Activated CD4-positive, CD25-positive, alpha-beta regulatory T cell treated with anti-CD3 and anti-CD28 coated beads, Interleukin-2, amount 50 U/mL, for 72 hours (primary cell): ENCODE measurements around the gene ST7.

Experiments used
- DNase-seq: peaks from one replicate; pipeline ENCODE4 v3.0.0; 2021

The ST7 gene

DNA sequence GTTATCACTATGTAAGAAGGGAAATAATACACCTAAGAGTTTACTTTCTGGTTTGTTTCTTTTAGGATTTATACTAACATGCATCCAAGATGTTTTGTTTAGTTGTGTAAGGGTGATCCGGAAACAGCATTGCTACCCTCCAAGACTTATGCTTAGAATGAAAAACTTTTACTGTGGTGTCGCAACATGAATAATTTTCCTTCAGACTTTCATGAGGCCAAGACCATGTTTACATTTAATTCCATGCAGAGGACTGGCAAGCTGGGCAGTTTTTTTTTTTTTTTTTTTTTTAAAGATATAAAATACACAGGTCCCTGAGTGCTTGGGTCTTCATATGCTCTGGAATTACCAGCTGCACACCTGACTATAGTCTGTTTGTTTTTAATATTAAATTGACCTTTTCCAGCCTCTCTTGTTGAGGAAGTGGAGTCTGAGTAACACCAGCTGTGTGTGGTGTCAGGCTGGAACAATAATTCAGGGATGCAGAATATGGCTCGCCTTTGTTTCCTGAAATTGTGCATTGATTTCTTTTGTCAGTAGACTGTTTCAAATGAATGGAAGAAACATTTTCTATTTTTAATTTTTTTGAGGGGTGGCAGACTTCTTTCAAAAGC, 81.7 kb downstream of the ST7 start:
- DNase-seq: no peak

DNA sequence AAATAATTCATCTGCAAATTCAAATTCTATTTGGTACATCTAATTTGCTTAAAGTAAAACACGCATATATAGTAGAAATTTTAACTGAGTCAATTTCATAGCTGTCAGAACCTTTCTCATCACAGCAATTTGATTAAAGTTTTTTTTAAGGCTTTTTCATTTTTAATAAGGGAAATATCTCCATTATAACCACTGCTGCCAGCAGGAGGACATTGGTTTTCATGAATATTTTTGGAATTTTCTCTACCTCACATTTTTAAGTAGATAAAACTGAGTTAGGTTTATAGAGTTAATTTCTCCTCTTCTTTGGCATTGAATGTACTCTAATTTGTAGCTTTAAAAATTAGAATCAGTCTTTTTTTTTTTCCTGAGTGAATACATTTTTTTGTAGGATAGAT, 82.2 kb downstream of the ST7 start:
- DNase-seq: no peak

DNA sequence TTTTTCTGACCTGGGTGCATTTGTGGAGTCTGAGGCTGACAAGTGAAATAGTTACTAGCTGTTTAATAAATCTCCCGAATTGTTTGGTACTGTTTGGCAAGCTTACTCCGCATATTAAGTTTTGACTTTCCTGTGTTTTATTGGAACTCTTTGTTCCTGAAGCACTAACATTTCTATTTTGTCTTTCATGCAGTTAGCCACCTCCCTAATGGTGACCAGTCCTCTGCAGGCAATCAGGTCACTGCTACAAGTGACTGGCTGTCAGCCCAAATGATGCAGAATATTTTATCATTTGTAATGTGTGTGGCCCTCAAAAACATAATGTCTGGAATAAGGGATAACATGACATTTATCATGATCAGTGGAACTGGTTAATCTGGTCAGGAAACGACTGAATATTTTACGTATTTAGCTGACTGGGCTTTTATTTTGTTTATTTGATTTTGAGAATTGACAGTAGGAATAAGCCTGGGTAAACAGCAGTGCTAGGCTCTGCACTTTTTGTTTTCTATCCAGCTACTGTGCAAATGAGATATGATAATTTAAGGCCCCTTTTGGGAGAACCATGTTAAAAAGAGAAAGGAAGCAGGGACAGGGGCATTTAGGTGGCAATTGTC, 82.9 kb downstream of the ST7 start:
- DNase-seq: no peak

DNA sequence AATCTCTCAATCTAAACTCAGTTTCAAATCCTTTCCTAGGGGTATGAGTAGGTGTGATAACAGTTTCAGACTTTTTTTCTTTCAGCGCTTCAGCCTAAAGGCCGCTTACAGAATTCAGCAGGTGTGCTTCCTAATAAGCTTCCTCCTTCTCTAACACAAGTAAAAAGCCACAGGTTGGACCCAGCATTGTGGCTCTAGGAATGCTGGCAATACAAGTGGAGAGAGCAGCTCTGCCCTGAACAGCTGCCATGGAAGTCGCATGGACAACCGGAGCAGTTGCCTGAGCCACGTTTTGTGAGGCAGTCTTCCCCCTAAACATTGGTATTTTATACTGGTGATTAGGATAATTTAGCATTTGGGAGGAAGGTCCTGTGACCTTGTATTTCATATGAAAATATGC, 83.5 kb downstream of the ST7 start:
- no peak for DNase-seq

DNA sequence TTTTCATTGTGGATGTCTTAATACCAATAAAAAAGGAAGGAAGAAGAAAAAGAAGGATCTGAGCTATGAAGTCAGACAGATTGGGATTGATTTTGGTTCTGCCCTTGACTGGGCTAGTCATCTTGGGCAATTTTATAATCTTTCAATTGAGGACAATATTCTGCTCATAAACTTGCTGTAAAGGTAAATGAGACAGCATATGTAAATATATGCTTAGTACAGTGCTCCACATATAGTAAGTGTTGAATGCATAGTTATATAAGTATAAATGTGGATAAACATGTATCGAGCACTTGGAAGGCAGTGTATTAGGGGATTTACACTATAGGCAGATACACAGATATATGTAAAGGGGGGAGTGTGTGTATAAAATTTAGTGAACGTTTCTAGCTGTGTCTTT, 85.1 kb downstream of the ST7 start:
- DNase-seq: no peak

DNA sequence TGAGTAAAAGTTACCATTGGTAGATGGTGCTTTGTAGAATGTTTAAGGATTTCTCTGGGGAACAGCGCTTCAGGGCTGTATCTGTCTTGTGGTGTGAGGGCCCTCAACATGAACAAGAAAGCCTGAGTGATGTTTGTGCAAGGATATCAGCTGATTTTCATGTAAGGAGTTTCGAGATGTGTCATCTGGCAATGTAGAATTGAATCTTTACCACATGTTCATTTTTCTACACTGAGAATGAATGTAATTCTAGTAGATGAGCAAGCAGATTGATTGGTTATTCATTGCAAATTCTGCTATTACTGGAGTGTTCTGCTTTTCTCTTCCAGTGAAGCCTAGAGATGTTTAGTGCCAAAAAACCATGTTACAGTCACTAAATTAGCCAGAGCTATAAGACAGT, 87.7 kb downstream of the ST7 start:
- no peak for DNase-seq

DNA sequence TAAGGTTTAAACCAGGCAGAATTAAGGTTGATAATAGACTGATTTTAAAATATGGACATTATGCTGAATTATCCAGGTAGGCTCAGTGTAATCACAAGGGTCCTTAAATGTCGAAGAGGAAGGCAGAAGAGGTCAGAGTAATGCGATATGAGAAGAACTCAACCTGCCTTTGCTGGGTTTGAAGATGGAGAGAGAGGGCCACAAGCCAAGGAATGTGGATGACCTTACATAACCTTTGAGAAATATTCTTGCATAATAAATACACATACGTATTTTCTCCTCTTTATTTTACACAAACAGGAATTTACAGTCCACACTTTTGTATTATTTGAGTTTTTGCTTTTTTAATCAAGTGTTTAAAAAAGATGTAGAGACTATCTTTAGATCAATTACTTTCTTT, 88.5 kb downstream of the ST7 start:
- DNase-seq: no peak

DNA sequence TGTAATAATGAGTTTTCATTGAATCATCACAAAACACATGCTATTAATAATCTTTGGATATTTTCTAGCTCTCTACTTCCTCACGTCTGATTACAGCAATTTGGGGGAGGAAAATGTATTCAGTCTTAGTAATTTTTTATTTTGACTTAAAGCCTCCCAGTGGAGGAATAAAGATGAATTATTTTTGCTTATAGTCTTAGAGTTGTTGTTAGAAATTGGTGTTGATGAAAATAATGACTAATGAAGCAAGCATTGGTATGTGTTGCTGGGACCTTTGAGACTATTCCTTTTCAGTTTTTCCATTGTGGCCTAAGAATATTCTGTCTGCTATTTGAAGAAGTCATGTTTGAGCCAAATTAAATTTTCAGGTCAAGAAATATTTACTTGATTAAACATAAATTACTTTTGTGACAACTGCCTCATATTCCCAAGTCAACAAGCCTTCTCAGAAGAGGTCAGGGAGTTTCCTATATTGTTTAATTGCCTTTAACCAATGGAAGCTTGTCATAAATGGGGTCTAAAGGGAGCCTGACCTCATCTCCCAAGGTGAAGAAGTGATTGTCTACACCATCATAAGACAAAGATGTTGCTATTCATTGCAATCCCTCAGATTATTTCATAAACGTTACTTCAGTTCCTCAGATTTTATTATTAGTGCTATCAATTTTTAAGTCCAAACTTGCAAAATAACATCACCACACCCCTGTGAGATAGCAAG, 90.0 kb downstream of the ST7 start:
- no peak for DNase-seq

DNA sequence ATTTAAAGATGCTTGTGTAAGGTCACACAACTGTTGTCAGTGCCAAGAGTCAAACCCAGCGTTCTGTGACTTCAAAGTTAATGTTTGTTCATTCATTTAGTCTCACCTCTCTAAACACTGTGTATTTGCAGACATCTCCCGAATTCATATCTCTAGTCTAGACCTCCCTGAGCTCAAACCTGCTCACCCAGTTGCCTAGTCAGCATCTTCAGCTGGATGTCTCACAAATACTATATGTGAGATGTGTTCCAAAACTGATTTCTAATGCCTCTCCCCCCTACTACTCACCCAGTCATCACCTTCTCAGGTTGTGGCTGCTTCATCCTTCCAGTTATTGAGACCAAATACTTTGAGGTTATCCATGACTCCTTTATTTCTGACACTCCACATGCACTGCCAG, 91.4 kb downstream of the ST7 start:
- DNase-seq: no peak

DNA sequence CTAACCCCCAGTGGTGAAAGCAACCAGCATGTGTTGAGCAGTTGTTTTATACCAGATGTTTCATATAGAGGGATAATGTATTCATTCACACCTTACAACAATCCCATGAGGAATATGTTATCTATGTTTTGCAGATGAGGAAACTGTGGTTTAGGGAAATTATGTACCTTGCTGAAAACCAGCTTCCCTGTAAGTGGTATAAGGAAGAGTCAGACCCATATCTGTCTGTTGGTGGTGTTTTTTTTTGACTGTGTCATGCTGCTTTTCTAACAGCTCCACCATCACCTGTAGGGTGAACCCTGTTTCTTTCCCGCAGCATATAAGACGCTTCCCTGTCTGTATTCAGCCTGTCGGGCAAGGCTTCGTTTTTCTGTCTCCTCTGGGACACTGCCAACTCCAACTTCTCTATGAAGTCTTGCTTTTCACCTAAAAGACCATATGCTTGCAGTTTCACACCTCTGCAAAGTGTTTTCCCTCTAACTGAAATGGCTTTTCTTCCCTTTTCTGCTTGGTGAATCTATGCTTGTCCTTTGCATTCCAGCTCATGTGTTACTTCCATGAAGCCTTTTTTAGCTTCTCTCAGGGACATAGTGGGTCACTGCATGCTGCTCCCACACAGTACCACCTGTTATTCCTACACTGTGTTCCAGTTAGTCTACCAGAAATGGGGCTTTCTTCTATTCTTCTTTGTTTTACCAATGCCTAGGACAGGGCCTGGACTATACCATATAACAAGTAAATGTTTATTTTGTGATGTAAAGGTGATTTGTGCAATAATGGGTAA, 92.8 kb downstream of the ST7 start:
- DNase-seq: no peak

DNA sequence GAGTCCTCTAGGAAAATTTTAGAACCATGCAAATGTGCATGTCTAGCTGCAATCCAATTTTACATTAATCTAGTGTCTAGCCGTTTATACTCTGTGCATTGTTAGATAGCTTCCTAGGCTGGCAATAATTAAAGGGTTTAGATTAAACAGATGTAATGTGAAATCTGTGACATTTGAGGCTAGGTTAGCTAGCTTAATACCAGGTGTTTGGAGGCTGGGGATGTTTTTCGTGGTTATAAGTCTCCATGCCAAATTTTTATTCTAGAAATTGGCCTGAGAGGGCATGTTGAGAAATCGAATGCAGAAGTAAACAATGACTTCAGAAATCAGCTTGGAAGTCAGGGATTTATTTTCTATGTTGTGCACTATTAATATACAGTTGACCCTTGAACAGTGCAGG, 94.2 kb downstream of the ST7 start:
- DNase-seq: no peak

DNA sequence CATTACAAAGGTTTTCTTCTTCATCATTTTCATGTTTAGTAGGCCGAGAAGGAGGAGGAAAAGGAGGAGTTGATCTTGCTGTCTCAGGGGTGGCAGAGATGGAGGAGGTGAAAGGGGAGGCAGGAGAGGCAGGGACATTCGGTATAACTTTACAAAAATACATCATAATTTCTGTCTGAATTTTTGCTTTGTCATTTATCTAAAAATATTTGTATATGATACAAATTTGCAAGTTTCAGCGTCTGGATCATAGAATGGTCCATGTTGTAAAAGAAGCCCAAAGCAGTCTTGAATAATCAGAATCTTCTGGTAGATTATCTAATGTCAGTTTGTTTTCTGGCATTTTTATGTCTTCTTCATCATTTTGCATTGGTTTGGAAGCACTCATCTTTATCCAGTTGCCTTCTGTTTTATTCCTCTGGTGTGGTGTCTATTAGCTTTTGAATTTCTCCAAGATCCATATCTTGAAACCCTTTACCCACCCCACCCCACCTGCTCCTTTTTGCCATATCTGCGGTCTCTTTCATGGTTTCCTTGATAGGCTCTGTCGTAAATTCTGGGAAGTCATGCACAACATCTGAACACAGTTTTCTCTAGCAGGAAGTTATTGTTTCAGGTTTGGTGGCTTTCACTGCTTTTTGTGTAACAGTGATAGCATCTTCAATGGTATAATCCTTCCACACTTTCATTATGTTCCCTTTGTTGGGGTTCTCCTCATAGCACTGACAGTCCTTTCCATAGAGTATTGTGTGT, 95.0 kb downstream of the ST7 start:
- no peak for DNase-seq

DNA sequence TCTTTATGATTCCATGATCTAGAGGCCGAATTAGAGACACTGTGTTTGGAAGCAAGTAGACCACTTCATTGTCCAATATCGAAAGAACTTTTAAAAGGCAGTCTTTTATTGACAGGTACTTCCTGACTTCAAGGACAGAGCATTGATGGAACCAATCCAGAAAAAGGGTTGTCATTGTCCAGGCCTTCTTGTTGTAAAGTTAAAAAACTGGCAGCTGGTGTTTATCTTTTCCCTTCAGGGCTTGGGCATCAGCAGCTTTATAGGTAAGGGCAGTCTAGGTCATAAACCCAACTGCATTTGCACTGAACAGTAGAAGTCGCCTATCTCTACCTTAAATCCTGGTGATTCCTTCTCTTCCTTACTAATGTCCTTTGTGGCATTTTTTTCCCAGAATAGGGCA, 95.6 kb downstream of the ST7 start:
- DNase-seq: no peak

DNA sequence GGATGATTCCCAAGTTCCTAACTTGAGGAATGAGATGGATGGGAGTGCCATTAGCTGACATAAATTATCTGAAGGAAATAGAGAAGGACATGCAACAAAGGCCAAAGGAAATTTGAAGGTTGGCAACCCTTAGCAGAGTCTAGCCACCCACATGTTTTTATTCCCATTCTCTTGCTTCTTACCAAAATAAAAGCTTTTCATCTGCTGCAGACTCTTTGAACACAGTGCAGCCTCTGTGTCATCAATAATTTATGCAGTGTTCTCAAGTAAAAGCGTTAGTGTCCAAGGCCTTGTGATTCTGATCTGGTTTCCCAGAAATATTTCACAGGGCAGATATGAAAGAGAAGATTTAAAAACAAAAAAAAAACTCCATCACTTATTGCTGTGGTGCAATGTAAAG, 98.5 kb downstream of the ST7 start:
- no peak for DNase-seq

DNA sequence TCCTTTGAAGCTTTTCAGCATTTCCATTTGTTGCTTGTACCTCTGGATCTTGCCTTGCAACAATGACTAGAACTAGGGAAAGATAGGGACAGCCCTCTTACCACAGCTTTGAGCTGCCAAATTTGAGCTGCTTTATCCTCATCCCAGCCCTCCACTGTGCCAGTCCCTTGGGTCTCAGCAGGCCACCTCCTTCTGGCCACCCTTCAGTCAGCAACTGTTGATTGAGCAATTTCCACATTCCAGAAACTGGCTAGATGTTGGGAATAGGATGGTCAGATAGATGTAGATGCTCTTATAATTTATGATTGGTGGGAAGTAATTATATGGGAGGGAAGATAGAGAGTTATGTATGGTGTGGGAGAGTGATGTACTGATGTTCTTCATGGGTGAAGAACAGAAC, 100.1 kb downstream of the ST7 start:
- DNase-seq: no peak

DNA sequence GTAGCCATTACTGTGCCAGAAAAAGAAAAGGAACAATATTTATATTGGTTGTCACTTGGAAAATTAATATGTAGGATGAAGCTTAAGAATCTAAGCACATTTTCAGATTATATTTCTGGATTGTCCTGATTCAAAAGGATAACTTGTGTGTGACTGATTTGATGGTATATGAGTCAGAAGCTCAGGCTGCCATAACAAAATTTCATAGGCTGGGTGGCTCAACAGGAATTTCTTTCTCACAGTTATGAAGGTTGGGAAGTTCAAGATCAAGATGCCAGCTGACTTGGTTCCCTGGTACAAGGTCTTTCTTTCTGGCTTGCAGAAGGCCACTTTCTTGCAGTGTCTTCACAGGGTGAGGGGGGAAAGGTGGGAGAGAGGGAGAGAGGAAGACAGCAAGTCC, 108.5 kb downstream of the ST7 start:
- no peak for DNase-seq

DNA sequence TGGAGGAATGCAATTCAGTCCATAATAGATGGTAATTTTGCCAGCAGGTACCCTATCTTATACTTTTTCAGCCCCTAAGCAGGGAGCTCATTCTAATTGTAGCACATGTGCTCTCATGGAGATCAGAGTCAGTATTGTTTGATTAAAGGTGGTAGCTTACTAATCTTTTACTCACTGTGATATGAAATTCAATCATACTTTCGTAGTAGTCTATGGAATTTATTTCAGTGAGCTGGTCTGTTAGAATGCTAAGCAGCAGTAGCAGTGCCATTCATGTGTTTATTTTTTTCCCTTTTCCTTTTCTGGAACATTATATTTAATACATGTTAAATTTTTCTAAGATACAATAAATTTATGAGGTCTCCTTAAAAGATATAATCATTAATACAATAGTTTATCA, 109.0 kb downstream of the ST7 start:
- DNase-seq: no peak

DNA sequence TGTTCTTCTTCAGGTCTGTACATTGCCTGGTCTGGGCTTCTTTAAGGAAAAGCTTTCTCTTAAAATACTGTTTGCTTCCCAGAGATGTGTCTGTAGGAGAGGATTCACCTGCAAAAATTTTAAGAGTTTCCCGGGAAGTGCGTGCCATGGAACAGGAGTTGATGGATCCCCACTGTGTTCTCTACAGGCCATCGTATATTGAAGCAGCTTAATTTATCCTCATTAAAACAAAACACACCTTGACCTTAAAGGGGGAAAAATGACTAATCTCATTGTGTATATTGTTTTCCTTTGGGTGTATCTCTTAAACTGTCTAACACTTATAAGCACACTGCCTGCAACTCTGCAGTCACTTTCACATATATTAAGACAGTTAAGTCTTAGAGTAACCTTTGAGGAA, 111.4 kb downstream of the ST7 start:
- DNase-seq: no peak

DNA sequence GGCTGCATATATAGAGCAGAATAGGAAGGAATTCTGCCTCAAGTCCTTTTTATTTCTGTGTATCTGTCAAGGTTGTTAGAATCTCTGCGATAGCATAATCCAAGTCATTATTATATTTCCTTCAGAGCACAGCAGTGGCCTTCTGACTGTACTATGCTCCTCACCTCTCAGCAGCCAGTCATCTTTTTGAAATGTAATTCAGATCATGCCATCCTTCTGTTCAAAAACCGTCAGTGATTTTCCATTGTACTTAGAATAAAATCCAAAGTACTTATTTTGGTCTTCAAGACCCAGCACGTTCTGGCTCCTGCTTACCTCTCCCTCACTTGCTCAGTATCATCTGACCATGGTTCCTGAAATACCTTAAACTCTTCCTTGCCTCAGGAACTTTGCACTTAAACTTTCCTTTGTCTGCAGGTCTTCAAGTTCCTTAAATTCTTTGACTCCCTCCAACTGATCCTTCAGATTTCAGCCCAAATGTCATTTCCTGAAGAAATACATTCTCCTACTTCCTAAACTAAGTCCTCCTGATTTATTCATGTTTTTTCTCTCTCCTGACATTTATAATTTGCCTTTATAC, 112.4 kb downstream of the ST7 start:
- DNase-seq: no peak

DNA sequence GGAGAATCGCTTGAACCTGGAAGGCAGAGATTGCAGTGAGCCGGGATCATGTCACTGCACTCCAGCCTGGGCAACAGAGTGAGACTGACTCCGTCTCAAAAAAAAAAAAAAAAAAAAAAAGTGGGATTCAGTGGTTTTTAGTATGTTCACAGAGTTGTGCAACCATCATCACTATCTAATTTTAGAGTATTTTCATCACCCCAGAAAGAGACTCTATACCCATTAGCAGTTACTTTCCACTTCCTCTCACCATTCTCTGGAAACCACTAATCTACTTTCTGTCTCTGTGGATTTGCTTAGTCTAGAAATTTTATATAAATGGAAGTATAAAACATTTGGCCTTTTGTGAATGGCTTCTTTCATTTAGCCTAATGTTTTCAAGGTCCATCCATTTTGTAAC, 113.4 kb downstream of the ST7 start:
- no peak for DNase-seq

DNA sequence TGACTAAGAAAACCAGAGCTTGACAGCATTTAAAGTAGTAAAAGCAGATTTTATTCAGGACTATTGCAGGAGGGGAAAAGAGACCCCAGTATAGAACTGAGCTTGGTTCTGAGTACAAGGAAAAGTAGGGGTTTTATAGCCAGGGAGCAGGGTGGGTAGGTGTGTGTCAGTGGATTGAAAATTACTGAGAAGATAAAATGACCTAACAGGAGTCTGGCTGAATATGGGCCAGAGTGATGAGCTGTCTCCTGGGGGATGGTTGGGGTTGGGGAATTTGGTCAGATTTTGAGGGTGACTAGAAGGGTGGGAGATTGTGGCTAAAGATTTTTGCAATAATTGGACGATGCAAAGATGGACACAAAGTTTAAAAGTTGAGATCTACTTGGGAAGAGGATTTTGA, 114.0 kb downstream of the ST7 start:
- DNase-seq: no peak

DNA sequence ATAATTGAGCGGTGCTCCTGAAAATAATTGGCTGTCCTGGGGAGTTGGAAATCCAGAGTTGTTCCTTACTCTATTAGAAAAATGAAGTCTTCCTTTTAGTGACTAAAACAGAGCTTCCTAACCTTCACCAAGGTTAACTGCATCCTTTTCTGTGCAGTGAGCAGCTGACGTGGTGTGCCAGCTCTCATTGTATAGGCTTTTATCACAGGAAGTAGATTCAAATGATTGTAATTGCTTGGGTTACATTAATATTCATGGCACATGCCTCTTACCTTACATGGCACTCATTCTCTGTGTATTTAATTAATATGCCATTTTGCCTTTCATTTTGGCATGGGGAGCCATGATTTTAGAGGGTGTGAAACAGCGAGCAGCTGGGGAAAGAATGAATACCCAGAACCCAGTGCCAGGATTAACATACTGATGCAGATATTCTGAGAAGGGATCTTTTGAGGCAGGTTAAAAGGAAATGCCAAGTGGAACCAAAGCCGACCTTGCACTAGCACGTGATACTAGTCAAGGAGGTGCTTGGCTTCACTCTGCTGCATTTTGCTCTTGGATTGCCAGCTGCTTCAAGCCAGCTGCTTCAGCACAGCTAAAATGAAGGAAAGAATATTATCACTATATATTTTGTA, 115.3 kb downstream of the ST7 start:
- no peak for DNase-seq
